Small intestine (tissue), 7 donors: ENCODE measurements around the gene C22orf39. TPM values are rescaled to one million over a fixed set of nuclear protein-coding genes. Genes with fewer than 3 reads are reported as not detected.

Source experiments
- DNase-seq, 2 donors: peaks; one replicate each; pipeline versions ENCODE4 v3.0.0 to v3.0.0-alpha.2; 2013
- FAIRE-seq: peaks from 2 replicates; lab custom pipeline; 2012; peaks lifted over from hg19 to GRCh38; lab: Jason Lieb, UNC
- H3K27ac ChIP-seq, 3 donors: one replicate each; pipeline ENCODE4 v1.5.1; 2013; ENCODE audit warnings: low read length in 2 of 3, mild to moderate bottlenecking in 2 of 3, control low read depth in 1 of 3, inconsistent platforms in 1 of 3, low read depth in 1 of 3, moderate library complexity in 1 of 3
- H3K27me3 ChIP-seq, 3 donors: one replicate each; pipeline ENCODE4 v1.6.1; 2013; ENCODE audit warnings: low read length in 3 of 3, inconsistent platforms in 1 of 3; ENCODE audit not compliant: control insufficient read depth in 3 of 3, insufficient read depth in 3 of 3
- H3K36me3 ChIP-seq, 3 donors: one replicate each; pipeline ENCODE4 v1.6.1; 2013; ENCODE audit warnings: low read length in 3 of 3, inconsistent platforms in 1 of 3, low read depth in 1 of 3, mild to moderate bottlenecking in 1 of 3, moderate library complexity in 1 of 3; ENCODE audit not compliant: control insufficient read depth in 3 of 3, insufficient read depth in 2 of 3
- H3K4me1 ChIP-seq, 3 donors: one replicate each; pipeline ENCODE4 v1.6.1; 2013; ENCODE audit warnings: low read length in 2 of 3, inconsistent platforms in 1 of 3, low read depth in 1 of 3, mild to moderate bottlenecking in 1 of 3, moderate library complexity in 1 of 3; ENCODE audit not compliant: control insufficient read depth in 3 of 3, insufficient read depth in 2 of 3
- H3K4me3 ChIP-seq, 3 donors: one replicate each; pipeline ENCODE4 v1.5.1; 2013; ENCODE audit warnings: low read length in 3 of 3, control low read depth in 1 of 3, inconsistent platforms in 1 of 3, low read depth in 1 of 3, mild to moderate bottlenecking in 1 of 3, moderate library complexity in 1 of 3
- H3K9me3 ChIP-seq, 2 donors: one replicate each; pipeline ENCODE4 v1.6.1; 2013; ENCODE audit warnings: low read depth in 1 of 2, low read length in 1 of 2; ENCODE audit not compliant: control insufficient read depth in 2 of 2, insufficient read depth in 1 of 2
- WGBS, 3 donors: extraction: QIAGEN DNeasy Blood & Tissue Kit; methylation state at CpG; one replicate each; pipeline ENCODE4 v1.1.7; 2013; 5-methylcytosine and 5-hydroxymethylcytosine counted together
- polyA plus RNA-seq, 4 donors: library from polyadenylated mRNA; stranded (reverse) in 3 of 4; unstranded in 1 of 4; fragments of 200-250 nt in 3 of 4; fragments of 120-200 nt in 1 of 4; gene quantifications; one replicate each; pipeline versions ENCODE4 v1.2.1 to v1.2.3, GENCODE V29; 2013
- donor health status: healthy with polysubstance abuse.
- donor health status: control.
- donor health status: control.
- donor health status: Bipolar disorder and iron deficiency.
- donor health status: healthy.

Gene C22orf39
- polyA plus RNA-seq, 4 donors = 28.6 to 32.2 (median 29.4) TPM

DNA sequence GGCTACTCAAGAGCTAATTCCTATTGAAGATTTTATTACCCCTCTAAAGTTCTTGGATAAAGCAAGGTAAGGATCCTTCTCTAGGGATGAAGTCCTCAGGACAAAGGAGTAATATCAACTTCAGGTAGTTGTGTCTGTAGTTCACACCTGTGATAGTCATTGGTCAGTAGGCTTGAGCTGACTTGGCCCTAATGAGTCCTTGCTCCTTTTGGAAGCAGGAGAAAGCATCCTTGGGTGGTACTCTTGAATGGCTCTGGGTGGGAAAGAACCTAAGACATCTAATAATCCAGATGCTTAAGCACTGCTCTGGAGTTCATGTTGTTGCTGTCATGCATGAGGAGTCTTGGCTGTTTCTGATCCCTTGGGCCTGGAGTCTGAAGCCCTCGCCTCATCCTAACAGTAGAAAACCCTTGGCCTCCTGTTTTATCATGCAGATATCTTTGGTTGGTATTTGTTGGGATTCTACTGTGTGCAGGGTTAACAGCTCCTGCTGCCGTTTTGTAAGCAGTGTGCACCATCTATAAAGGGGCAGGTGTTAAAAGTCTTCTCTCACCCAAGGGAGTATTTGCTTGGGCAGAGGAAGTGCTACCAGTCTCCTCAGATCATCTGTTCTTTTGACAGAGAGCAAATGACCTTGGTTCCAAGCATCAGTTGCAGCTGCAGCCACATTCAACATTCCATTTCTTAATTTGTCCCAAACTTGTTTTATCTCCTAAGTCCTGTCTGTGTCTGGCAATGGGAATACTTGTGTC, 12.5 kb downstream of the C22orf39 start:
- H3K4me3 ChIP-seq = no peak overlapping the region
- no peaks in the 10 kb centered on the region for H3K9me3 ChIP-seq
- DNase-seq (no peak), FAIRE-seq (no peak)
- H3K27me3 ChIP-seq = no peaks in the 10 kb centered on the region
- H3K27ac ChIP-seq = no peak overlapping the region
- 77 to 83% (median 79%) methylated on average over 2 of the region's 2 CpGs for WGBS, 3 donors
- peaks cover 0 to 21% (median 4%) of the 10 kb centered on the region in 3 donors for H3K36me3 ChIP-seq
- peaks cover 0 to 6% (median 5%) of the 10 kb centered on the region in 3 donors for H3K4me1 ChIP-seq

- peaks cover under 1 to 8% (median 7%) of the 10 kb centered on the region in 3 donors for H3K4me1 ChIP-seq
- peaks cover 0 to 19% (median 4%) of the 10 kb centered on the region in 3 donors for H3K36me3 ChIP-seq
- 91 to 95% (median 94%) methylated on average over 7 of the region's 7 CpGs for whole genome bisulfite sequencing, 3 donors
- no peak overlapping the region for H3K27ac ChIP-seq
- FAIRE-seq (no peak), DNase-seq (no peak)
- H3K27me3 ChIP-seq = no peaks in the 10 kb centered on the region
- H3K9me3 ChIP-seq = no peaks in the 10 kb centered on the region
- H3K4me3 ChIP-seq = no peak overlapping the region
Observed at GRCh38 chr22:19434401-19434800, 13.1 kb downstream of the C22orf39 start.

GRCh38 chr22:19432133-19432851, 15.2 kb downstream of the C22orf39 start, which contains the start of gene MRPL40:
Gene MRPL40, plus strand, starts transcription at chr22:19432545. Its CDS starts 10 bp downstream, at chr22:19432555.
- peak within 1 kb of the TSS; percentile 85 to 97 (median 94) for H3K27ac ChIP-seq
- peak within 1 kb of the TSS; percentile 86 to 95 (median 94) for H3K4me3 ChIP-seq
- H3K27me3 ChIP-seq = no peaks in the 10 kb centered on the region
- peaks cover 0 to 20% (median 4%) of the 10 kb centered on the region in 3 donors for H3K36me3 ChIP-seq
- DNase-seq (peak; percentile 94 to 96), FAIRE-seq (no peak)
- 0 to 1% (median 0%) methylated on average over 56 to 74 of the region's 74 CpGs for WGBS, 3 donors
- H3K4me1 ChIP-seq = peaks cover 4 to 19% (median 14%) of the 10 kb centered on the region in 3 donors
- no peaks in the 10 kb centered on the region for H3K9me3 ChIP-seq

DNA sequence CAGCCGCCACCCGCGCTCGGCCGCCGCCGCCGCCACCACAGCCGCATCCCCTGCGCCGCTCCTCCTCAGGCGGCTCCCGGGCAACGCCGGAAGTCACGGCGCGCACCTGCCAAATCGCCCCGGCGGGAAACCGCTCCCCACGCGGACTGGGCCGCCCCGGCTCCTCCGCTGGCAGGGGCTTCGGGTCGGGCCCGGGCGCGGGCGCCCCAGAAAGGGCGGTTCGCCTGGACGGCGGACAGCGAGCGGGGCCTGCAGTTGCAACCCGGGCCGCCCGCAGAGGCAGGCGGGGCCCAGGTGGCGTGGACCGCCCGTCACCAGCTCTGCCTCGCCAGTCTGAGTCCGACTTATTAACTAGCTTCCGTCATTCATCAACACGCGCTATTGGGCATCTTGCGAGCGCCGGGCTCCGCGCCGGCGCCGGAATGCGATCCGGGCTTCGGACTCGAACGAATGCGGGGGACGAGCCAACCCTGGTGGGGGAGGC, 15.8 kb downstream of the C22orf39 start, which contains the start of gene HIRA:
Gene HIRA (minus strand): TSS at position 85 of the 484 bp plus-strand sequence. CDS start 257 bp downstream, outside the sequence.
- 0 to 1% (median 1%) methylated on average over 59 to 66 of the region's 66 CpGs for WGBS, 3 donors
- DNase-seq = peak; percentile 76 to 93
- Histone ChIP-seq H3K9me3 (no peaks in the 10 kb centered on the region), H3K36me3 (peaks cover 0 to 17% (median 4%) of the 10 kb centered on the region in 3 donors), H3K27ac (peak within 1 kb of the TSS; percentile 85 to 97 (median 94)), H3K27me3 (no peaks in the 10 kb centered on the region), H3K4me1 (peaks cover 4 to 19% (median 17%) of the 10 kb centered on the region in 3 donors), H3K4me3 (peak within 1 kb of the TSS; percentile 86 to 95 (median 94))
- FAIRE-seq = no peak

GRCh38 chr22:19430890-19431541, 16.5 kb downstream of the C22orf39 start:
- DNase-seq = peak; percentile 82 to 88
- Histone ChIP-seq H3K4me3 (peak overlapping the region; percentile 83 to 95 (median 94)), H3K9me3 (no peaks in the 10 kb centered on the region), H3K4me1 (peaks cover 4 to 19% (median 17%) of the 10 kb centered on the region in 3 donors), H3K27ac (peak overlapping the region; percentile 76 to 94 (median 77)), H3K36me3 (peaks cover 0 to 20% (median 4%) of the 10 kb centered on the region in 3 donors), H3K27me3 (no peaks in the 10 kb centered on the region)
- WGBS, 3 donors = 0% methylated on average over 34 to 53 of the region's 53 CpGs
- FAIRE-seq = no peak

GRCh38 chr22:19429950-19430889, 17.3 kb downstream of the C22orf39 start:
- H3K4me3 ChIP-seq = peak overlapping the region; percentile 83 to 95 (median 94)
- peaks cover 0 to 15% (median 0%) of the 10 kb centered on the region in 3 donors for H3K36me3 ChIP-seq
- H3K27me3 ChIP-seq = no peaks in the 10 kb centered on the region
- WGBS, 3 donors = 1 to 10% (median 2%) methylated on average over 12 of the region's 12 CpGs
- peak overlapping the region; percentile 76 to 94 (median 77) for H3K27ac ChIP-seq
- FAIRE-seq (no peak), DNase-seq (peak; percentile 54 to 63)
- H3K9me3 ChIP-seq = no peaks in the 10 kb centered on the region
- peaks cover 4 to 19% (median 17%) of the 10 kb centered on the region in 3 donors for H3K4me1 ChIP-seq

DNA sequence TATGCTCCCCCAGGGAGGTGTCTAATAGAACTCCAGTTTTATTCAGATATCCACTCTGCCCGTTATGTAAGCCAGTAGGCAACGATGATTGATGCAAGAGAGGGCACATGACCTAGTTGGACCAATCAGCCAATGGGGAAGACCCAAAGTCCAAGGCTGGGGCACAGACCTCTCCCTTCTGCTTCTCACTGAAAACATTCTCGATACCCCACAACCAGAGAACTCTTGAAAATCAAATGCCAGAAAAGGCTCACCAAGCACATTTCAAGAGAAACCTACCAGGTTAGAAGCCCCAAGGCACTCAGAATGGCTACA, 23.4 kb downstream of the C22orf39 start:
- Histone ChIP-seq H3K4me3 (no peak overlapping the region), H3K27me3 (no peaks in the 10 kb centered on the region), H3K36me3 (peaks cover 0 to 10% (median 0%) of the 10 kb centered on the region in 3 donors), H3K27ac (no peak overlapping the region), H3K9me3 (no peaks in the 10 kb centered on the region), H3K4me1 (peaks cover 2 to 11% (median 8%) of the 10 kb centered on the region in 3 donors)
- DNase-seq (peak in 1 of 2 donors; percentile 11), FAIRE-seq (no peak)
- WGBS, 3 donors = 48 to 77% (median 69%) methylated on average over 3 of the region's 3 CpGs
